ENCODE data around the gene IL22RA1. TPM values are rescaled to one million over a fixed set of nuclear protein-coding genes. Genes with fewer than 3 reads are reported as not detected.

IL22RA1 gene
- 4.6 to 7.3 TPM (median 5.2 TPM) in 5 replicates for total RNA-seq (2022; extraction: Qiagen RNA extraction; ENCODE audit: low read depth)

GRCh38 chr1:24142546-24143534 is at the start of gene IL22RA1:
TSS of gene IL22RA1 (minus strand) at chr1:24143140. CDS start at chr1:24143082, 58 bp downstream.

GRCh38 chr1:24186993-24187790 is 44.3 kb upstream of the IL22RA1 start, which contains the start of gene IFNLR1:
TSS of gene IFNLR1 (minus strand) at chr1:24187289. CDS start at chr1:24187248, 41 bp downstream.

GRCh38 chr1:24111996-24112779 is 30.8 kb downstream of the IL22RA1 start, which contains the start of gene MYOM3:
TSS of gene MYOM3 (minus strand) at chr1:24112135. CDS start at chr1:24108636, 3,499 bp downstream.

Other genes starting within 250 kb of the IL22RA1 start
- gene CNR2, start 229.8 kb downstream of the IL22RA1 start, total RNA-seq (2022; extraction: Qiagen RNA extraction; ENCODE audit: low read depth), result not detected in 5 replicates
- 33.3 to 43.8 TPM (median 41.5 TPM) in 5 replicates for gene PNRC2, start 183.3 kb downstream of the IL22RA1 start, total RNA-seq (2022; extraction: Qiagen RNA extraction; ENCODE audit: low read depth)
- 70.2 to 112 TPM (median 95.3 TPM) in 5 replicates for gene SRSF10, start 162.8 kb downstream of the IL22RA1 start, total RNA-seq (2022; extraction: Qiagen RNA extraction; ENCODE audit: low read depth)
- gene MYOM3, start 31.0 kb downstream of the IL22RA1 start, total RNA-seq (2022; extraction: Qiagen RNA extraction; ENCODE audit: low read depth), result 5.6 to 7.4 TPM (median 6.9 TPM) in 5 replicates
- gene IFNLR1, start 44.1 kb upstream of the IL22RA1 start, total RNA-seq (2022; extraction: Qiagen RNA extraction; ENCODE audit: low read depth), result 0.71 to 1.5 TPM (median 1.2 TPM) in 5 replicates
- 0.52 to 1.3 TPM (median 0.70 TPM) in 5 replicates for gene GRHL3, start 176.2 kb upstream of the IL22RA1 start, total RNA-seq (2022; extraction: Qiagen RNA extraction; ENCODE audit: low read depth)

Measured in A549 treated with ZK216348 at 1 μM for 4 hours (cell line).